ENCODE data around the gene FHL1.

The FHL1 gene

DNA sequence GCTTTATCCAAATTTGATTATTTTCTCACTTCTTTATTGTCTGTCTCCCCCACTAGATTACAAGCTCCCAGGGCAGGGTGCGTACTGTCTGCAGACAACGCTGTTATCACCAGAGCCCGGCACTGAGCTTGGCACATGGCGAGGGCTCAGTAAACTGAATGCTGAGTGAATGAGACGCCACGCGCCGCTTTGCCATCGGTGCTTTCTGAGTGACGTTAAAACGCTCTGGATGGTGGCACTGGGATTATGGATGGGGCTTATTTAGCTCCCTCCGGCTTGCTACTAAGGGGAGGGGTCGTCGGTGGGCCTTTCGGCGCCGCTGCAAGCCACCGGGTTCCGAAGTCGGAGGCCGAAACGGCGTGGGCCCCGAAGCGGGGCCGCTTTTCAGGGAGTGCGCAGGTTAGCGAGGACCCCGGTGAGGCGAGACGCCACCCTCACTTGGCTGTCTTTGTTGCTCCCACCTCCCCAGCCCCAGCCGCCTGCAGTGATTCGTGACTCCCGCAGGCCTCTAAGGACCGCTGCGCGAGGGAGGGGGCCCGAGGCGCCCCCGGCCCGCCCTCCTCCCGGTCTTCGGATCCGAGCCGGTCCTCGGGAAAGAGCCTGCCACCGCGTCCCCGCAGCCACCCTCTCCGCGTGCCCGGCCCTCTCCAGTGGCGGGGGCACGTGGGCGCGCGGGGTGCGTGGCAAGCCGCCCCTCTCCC is 569 bp upstream of the FHL1 start:
- Histone ChIP-seq H3K36me3 (ENCODE audit: control insufficient read depth in 2 of 2, insufficient read depth in 2 of 2, low read length in 2 of 2) (no peaks in the 10 kb centered on the region), H3K27me3 (ENCODE audit: control insufficient read depth in 1 of 2, insufficient read depth in 2 of 2, low read length in 2 of 2) (no peaks in the 10 kb centered on the region), H3K4me3 (ENCODE audit: low read length in 2 of 2) (peak overlapping the region; percentile 73 to 75), H3K9ac (ENCODE audit: low read length in 2 of 2) (peak overlapping the region; percentile 80 to 86), H3K27ac (ENCODE audit: low read length) (peak overlapping the region; percentile 85), H3K4me1 (ENCODE audit: control insufficient read depth, insufficient read depth, low read length) (no peaks in the 10 kb centered on the region), H3K9me3 (ENCODE audit: control insufficient read depth in 2 of 2, low read length in 2 of 2) (no peaks in the 10 kb centered on the region)

DNA sequence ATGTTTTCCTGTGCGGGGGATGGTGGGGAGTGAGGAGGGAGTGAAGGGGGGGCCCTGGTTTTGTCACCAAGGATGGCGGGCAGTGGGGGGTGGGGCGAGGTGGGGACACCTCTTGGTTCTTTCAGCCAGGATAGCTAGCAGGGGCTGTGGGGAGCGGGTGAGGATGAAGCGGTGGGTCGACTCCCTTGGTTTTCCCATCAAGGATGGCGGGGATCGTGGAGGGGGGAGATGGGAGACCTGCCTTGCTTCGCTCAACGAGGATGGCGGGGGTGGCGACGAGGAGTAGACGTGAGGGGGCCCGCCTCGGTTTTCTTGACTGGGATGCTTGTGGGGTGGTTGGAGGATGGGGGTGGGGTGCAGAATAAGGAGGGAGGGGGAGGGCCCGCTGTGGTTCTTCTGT is 643 bp downstream of the FHL1 start:
- H3K27me3 ChIP-seq (ENCODE audit: control insufficient read depth in 1 of 2, insufficient read depth in 2 of 2, low read length in 2 of 2): no peaks in the 10 kb centered on the region
- H3K36me3 ChIP-seq (ENCODE audit: control insufficient read depth in 2 of 2, insufficient read depth in 2 of 2, low read length in 2 of 2): no peaks in the 10 kb centered on the region
- peak overlapping the region; percentile 76 to 81 for H3K4me3 ChIP-seq (ENCODE audit: low read length in 2 of 2)
- H3K9me3 ChIP-seq (ENCODE audit: control insufficient read depth in 2 of 2, low read length in 2 of 2): no peaks in the 10 kb centered on the region
- peak overlapping the region; percentile 83 to 92 for H3K9ac ChIP-seq (ENCODE audit: low read length in 2 of 2)
- H3K27ac ChIP-seq (ENCODE audit: low read length): peak overlapping the region; percentile 93
- no peaks in the 10 kb centered on the region for H3K4me1 ChIP-seq (ENCODE audit: control insufficient read depth, insufficient read depth, low read length)

DNA sequence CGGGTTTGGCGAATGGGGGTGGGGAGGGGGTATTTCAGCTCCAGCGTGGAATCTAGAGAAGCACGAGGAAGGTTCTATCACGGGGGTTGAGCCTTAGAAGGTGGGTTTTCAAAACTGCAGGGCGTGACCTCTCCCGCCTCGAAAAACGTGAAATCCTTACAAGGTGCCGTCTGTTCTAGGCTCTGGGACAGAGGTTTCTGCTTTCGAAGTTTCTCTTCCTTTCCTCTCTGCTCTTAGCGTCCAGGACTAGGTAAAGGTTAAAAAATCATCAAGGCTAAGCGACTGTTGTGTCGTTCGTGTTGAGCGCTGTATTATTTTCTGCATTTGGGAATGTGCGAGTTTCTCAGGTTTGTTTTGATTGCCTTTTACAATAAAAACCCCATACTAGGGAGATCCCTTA is 1.1 kb downstream of the FHL1 start:
- no peaks in the 10 kb centered on the region for H3K27me3 ChIP-seq (ENCODE audit: control insufficient read depth in 1 of 2, insufficient read depth in 2 of 2, low read length in 2 of 2)
- peak overlapping the region; percentile 93 for H3K27ac ChIP-seq (ENCODE audit: low read length)
- no peaks in the 10 kb centered on the region for H3K4me1 ChIP-seq (ENCODE audit: control insufficient read depth, insufficient read depth, low read length)
- no peaks in the 10 kb centered on the region for H3K9me3 ChIP-seq (ENCODE audit: control insufficient read depth in 2 of 2, low read length in 2 of 2)
- H3K4me3 ChIP-seq (ENCODE audit: low read length in 2 of 2): peak overlapping the region; percentile 76 to 81
- no peaks in the 10 kb centered on the region for H3K36me3 ChIP-seq (ENCODE audit: control insufficient read depth in 2 of 2, insufficient read depth in 2 of 2, low read length in 2 of 2)
- peak overlapping the region; percentile 68 to 92 for H3K9ac ChIP-seq (ENCODE audit: low read length in 2 of 2)

DNA sequence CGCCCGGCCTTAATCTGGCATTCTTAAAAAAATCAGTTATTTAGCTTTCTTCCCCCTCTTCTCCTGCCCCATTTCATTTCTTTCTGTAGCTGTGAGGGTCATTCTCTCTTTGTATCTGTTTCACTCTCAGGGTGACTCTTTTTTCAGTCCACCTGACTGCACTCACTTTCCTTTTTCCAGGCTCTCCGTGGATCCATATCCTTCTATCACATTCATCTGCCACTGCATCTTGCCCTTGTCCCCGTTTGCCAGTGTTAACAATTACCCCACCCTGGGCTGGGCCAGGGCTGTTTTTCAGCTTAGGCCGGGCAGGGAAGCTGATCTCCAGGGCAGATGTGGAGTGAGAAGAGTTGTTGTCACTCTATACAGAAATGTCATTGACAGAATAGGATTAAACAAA is 7.7 kb downstream of the FHL1 start:
- Histone ChIP-seq H3K27ac (ENCODE audit: low read length) (peak overlapping the region; percentile 70), H3K4me1 (ENCODE audit: control insufficient read depth, insufficient read depth, low read length) (peaks cover 17% of the 10 kb centered on the region), H3K27me3 (ENCODE audit: control insufficient read depth in 1 of 2, insufficient read depth in 2 of 2, low read length in 2 of 2) (peaks cover 0 to 8% of the 10 kb centered on the region in 2 donors), H3K4me3 (ENCODE audit: low read length in 2 of 2) (peak overlapping the region; percentile 55), H3K9me3 (ENCODE audit: control insufficient read depth in 2 of 2, low read length in 2 of 2) (no peaks in the 10 kb centered on the region), H3K9ac (ENCODE audit: low read length in 2 of 2) (peak overlapping the region; percentile 55 to 66), H3K36me3 (ENCODE audit: control insufficient read depth in 2 of 2, insufficient read depth in 2 of 2, low read length in 2 of 2) (no peaks in the 10 kb centered on the region)

DNA sequence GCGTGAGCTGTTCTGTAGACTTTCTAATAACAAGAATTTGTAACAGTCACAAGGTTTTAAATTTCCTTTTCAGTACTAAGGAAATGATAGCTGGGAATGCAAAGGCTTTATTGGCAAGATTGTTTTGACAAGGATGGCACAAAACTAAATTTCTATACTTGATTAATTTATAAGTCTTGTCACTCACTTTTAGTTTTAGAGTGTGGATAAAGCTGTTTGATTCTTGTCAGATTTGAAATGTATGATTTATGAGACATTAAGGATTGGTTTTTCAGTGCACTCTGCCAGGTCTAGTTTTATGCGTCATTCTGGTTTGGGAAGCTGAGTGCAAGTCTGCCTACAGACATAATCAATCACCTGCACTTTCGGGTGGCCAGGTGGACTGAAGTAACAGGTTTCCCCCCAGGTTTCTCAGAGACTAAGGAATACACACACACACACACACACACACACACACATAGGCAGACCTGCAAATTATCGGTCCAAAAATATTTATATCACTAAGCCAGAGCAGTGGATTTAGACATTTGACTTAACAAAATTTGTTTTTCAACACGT is 9.3 kb downstream of the FHL1 start:
- Histone ChIP-seq H3K9me3 (ENCODE audit: control insufficient read depth in 2 of 2, low read length in 2 of 2) (no peaks in the 10 kb centered on the region), H3K4me1 (ENCODE audit: control insufficient read depth, insufficient read depth, low read length) (peaks cover 18% of the 10 kb centered on the region), H3K9ac (ENCODE audit: low read length in 2 of 2) (peak overlapping the region; percentile 1 to 60), H3K27me3 (ENCODE audit: control insufficient read depth in 1 of 2, insufficient read depth in 2 of 2, low read length in 2 of 2) (peaks cover 0 to 9% of the 10 kb centered on the region in 2 donors), H3K36me3 (ENCODE audit: control insufficient read depth in 2 of 2, insufficient read depth in 2 of 2, low read length in 2 of 2) (peaks cover 0 to 7% of the 10 kb centered on the region in 2 donors), H3K27ac (ENCODE audit: low read length) (peak overlapping the region; percentile 72), H3K4me3 (ENCODE audit: low read length in 2 of 2) (peak overlapping the region; percentile 0 to 17)

DNA sequence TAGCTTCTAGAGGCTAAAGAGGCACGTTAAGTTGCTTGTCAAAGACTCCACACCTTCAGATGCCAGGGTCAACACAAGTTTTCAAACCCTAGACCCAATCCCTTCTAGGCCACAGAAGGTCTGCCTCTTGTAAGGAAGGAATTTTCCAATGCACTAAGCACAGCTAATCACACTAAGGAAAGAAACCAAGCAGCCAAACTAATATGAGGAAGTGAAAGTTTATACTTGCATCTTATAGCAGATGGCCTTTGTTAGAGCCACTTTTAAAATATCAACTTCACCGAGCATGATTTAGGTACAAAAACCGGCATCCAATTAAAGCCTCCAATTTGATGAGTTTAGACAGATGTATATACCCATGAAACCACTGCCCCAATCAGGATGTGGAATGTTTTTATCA is 9.9 kb downstream of the FHL1 start:
- Histone ChIP-seq H3K27ac (ENCODE audit: low read length) (peak overlapping the region; percentile 72), H3K4me1 (ENCODE audit: control insufficient read depth, insufficient read depth, low read length) (peaks cover 19% of the 10 kb centered on the region), H3K4me3 (ENCODE audit: low read length in 2 of 2) (peak overlapping the region; percentile 0 to 17), H3K9ac (ENCODE audit: low read length in 2 of 2) (peak overlapping the region; percentile 1 to 60), H3K27me3 (ENCODE audit: control insufficient read depth in 1 of 2, insufficient read depth in 2 of 2, low read length in 2 of 2) (peaks cover 0 to 12% of the 10 kb centered on the region in 2 donors), H3K36me3 (ENCODE audit: control insufficient read depth in 2 of 2, insufficient read depth in 2 of 2, low read length in 2 of 2) (peaks cover 0 to 7% of the 10 kb centered on the region in 2 donors), H3K9me3 (ENCODE audit: control insufficient read depth in 2 of 2, low read length in 2 of 2) (no peaks in the 10 kb centered on the region)

DNA sequence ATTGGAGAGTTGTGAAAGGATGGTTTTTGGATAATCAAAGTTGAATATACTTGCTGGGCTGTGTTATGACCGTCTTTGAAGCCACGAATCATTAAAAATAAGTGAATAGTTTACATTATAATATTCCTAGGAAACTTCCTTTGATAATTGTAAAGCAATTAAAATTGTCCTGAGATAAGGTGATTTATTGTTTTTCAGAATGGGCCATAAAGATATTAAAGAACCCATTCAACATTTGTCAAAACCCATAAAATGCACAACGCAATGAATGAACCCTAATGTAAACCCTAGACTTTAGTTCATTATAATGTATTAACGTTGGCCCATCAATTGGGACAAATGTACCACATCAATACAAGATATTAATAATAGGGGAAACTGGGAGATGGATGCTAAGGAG is 11.4 kb downstream of the FHL1 start:
- Histone ChIP-seq H3K4me3 (ENCODE audit: low read length in 2 of 2) (peak overlapping the region in 1 of 2 donors; percentile 44), H3K36me3 (ENCODE audit: control insufficient read depth in 2 of 2, insufficient read depth in 2 of 2, low read length in 2 of 2) (peaks cover 0 to 7% of the 10 kb centered on the region in 2 donors), H3K27me3 (ENCODE audit: control insufficient read depth in 1 of 2, insufficient read depth in 2 of 2, low read length in 2 of 2) (peaks cover 0 to 14% of the 10 kb centered on the region in 2 donors), H3K9me3 (ENCODE audit: control insufficient read depth in 2 of 2, low read length in 2 of 2) (no peaks in the 10 kb centered on the region), H3K9ac (ENCODE audit: low read length in 2 of 2) (peak overlapping the region in 1 of 2 donors; percentile 29), H3K27ac (ENCODE audit: low read length) (peak overlapping the region; percentile 72), H3K4me1 (ENCODE audit: control insufficient read depth, insufficient read depth, low read length) (peaks cover 25% of the 10 kb centered on the region)

DNA sequence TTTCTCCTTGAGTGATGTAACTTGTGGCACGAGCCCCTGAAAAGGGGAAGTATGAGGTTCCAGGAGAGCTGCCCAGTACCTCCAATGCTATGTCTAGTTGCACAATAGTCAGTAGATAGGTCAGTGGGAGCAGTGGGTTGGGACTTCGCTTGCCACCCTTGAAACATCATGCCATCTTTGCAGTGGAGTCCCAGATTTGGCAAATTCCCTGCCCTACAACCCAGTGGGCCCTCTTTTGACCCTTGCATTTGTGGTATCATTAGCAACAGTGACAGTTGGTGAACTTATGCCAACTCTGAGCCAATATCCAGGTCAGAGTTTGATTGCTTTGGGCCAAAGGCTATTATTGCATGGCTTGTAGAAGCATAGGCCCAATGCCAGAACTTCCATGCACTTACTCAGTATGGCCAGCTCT is 12.3 kb downstream of the FHL1 start:
- Histone ChIP-seq H3K36me3 (ENCODE audit: control insufficient read depth in 2 of 2, insufficient read depth in 2 of 2, low read length in 2 of 2) (peaks cover 0 to 7% of the 10 kb centered on the region in 2 donors), H3K9me3 (ENCODE audit: control insufficient read depth in 2 of 2, low read length in 2 of 2) (no peaks in the 10 kb centered on the region), H3K27ac (ENCODE audit: low read length) (peak overlapping the region; percentile 67), H3K9ac (ENCODE audit: low read length in 2 of 2) (no peak overlapping the region), H3K27me3 (ENCODE audit: control insufficient read depth in 1 of 2, insufficient read depth in 2 of 2, low read length in 2 of 2) (peaks cover 0 to 14% of the 10 kb centered on the region in 2 donors), H3K4me3 (ENCODE audit: low read length in 2 of 2) (peak overlapping the region in 1 of 2 donors; percentile 49), H3K4me1 (ENCODE audit: control insufficient read depth, insufficient read depth, low read length) (peaks cover 23% of the 10 kb centered on the region)

DNA sequence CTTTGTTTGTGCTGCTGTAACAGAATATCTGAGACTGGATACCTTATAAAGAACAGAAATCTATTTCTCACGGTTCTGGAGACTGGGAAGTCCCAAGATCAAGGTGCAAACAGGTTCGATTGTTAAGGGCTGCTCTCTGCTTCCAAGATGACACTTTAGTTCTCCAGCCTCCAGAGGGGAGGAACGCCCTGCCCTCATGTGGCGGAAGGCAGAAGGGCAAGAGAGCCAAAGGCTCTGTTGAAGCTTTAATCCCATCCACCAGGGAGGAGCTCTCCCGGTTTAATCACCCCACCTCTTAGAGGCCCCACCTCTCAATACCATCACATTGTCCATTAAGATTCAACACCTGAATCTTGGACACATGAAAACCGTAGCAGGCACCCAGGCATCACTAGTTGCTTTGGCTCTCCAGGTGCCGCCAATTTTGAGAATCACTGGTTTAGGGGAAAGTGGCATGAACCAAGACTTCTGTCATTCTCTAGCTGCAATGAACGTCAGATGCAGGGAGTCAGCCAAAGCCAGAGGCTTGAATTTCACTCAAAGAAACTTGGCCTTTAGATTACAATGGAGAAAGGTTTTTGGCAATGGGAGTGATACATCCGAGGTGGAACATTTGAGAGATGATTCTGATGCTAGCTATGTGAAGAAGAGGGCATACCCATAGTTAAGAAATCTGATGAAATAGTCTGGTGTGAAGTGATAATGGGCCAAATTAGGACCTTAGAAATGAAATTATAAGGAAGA is 15.7 kb downstream of the FHL1 start:
- Histone ChIP-seq H3K27ac (ENCODE audit: low read length) (peak overlapping the region; percentile 76), H3K27me3 (ENCODE audit: control insufficient read depth in 1 of 2, insufficient read depth in 2 of 2, low read length in 2 of 2) (peaks cover 0 to 11% of the 10 kb centered on the region in 2 donors), H3K4me3 (ENCODE audit: low read length in 2 of 2) (peak overlapping the region; percentile 19 to 35), H3K9me3 (ENCODE audit: control insufficient read depth in 2 of 2, low read length in 2 of 2) (no peaks in the 10 kb centered on the region), H3K36me3 (ENCODE audit: control insufficient read depth in 2 of 2, insufficient read depth in 2 of 2, low read length in 2 of 2) (peaks cover 0 to 7% of the 10 kb centered on the region in 2 donors), H3K9ac (ENCODE audit: low read length in 2 of 2) (peak overlapping the region; percentile 13 to 45), H3K4me1 (ENCODE audit: control insufficient read depth, insufficient read depth, low read length) (peaks cover 26% of the 10 kb centered on the region)

DNA sequence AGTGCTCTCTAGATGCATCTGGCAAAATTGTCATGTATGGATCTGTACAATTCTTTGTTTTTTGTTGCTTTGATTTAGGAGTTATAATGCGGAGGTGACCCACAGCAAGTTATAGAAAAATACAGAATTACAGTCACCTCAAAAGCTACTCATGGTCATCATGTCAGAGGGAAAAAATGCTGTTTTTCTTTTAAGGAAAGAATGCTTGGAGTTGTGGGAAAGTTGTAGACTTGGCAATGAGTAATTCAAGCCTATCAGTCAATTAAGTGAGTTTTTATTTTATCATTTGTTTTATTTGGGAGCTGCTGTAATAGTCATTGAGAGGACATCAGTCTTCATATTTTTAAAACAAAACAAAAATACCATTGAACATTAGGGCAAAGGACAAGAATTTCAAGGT is 16.4 kb downstream of the FHL1 start:
- Histone ChIP-seq H3K27me3 (ENCODE audit: control insufficient read depth in 1 of 2, insufficient read depth in 2 of 2, low read length in 2 of 2) (peaks cover 0 to 11% of the 10 kb centered on the region in 2 donors), H3K9me3 (ENCODE audit: control insufficient read depth in 2 of 2, low read length in 2 of 2) (no peaks in the 10 kb centered on the region), H3K27ac (ENCODE audit: low read length) (peak overlapping the region; percentile 76), H3K9ac (ENCODE audit: low read length in 2 of 2) (no peak overlapping the region), H3K4me3 (ENCODE audit: low read length in 2 of 2) (no peak overlapping the region), H3K4me1 (ENCODE audit: control insufficient read depth, insufficient read depth, low read length) (peaks cover 25% of the 10 kb centered on the region), H3K36me3 (ENCODE audit: control insufficient read depth in 2 of 2, insufficient read depth in 2 of 2, low read length in 2 of 2) (peaks cover 0 to 7% of the 10 kb centered on the region in 2 donors)

All from stomach smooth muscle (tissue), 2 donors.